Astrocyte of the spinal cord (primary cell): ENCODE data around the gene SLC38A8.

Source experiments
- DNase-seq: peaks from one replicate; pipeline ENCODE4 v3.0.0; 2011; ENCODE audit warnings: low read depth, low spot score
- H3K4me3 ChIP-seq: 2 replicates; pipeline ENCODE4 v1.5.1; 2011; ENCODE audit warnings: low read depth, mild to moderate bottlenecking, low read length, moderate library complexity
- in situ Hi-C: cut with HindIII; loops from 2 replicates; pipeline ENCODE4 v1.10.0; 2017; ENCODE audit warnings: low sequenced_read_pairs
- TF ChIP-seq, protein P1 (sequence below): IDR thresholded peaks from 2 replicates; pipeline ENCODE4 v1.5.1; 2012; ENCODE audit warnings: low read depth, mild to moderate bottlenecking, low read length, inconsistent platforms

Gene SLC38A8

DNA sequence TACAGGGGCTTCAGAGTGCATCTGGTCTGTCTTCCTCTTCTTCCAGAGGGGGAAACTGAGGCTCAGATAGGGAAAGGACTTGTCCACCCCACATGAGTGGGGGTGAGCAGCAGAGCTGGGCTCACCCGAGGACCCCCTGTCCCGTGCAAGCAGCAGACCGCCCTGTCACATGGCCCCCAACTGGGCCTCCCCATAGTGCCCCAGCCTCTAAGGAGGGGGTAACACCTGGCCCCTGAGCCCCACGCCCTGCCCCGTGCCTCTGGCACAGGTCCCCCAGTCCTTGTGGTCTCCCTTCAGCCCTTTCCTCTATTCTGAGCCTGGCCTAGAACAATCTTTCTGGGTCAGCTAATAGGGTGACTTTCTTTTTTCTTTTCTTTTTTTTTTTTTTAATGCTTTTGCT, 81.0 kb downstream of the SLC38A8 start:
- in situ Hi-C loops = no loop called here
- no peak overlapping the region for H3K4me3 ChIP-seq
- TF ChIP-seq, protein P1, sequence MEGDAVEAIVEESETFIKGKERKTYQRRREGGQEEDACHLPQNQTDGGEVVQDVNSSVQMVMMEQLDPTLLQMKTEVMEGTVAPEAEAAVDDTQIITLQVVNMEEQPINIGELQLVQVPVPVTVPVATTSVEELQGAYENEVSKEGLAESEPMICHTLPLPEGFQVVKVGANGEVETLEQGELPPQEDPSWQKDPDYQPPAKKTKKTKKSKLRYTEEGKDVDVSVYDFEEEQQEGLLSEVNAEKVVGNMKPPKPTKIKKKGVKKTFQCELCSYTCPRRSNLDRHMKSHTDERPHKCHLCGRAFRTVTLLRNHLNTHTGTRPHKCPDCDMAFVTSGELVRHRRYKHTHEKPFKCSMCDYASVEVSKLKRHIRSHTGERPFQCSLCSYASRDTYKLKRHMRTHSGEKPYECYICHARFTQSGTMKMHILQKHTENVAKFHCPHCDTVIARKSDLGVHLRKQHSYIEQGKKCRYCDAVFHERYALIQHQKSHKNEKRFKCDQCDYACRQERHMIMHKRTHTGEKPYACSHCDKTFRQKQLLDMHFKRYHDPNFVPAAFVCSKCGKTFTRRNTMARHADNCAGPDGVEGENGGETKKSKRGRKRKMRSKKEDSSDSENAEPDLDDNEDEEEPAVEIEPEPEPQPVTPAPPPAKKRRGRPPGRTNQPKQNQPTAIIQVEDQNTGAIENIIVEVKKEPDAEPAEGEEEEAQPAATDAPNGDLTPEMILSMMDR = no peak
- DNase-seq = no peak

GRCh38 chr16:83960521-83961249, 81.9 kb downstream of the SLC38A8 start:
- no peak for DNase-seq
- TF ChIP-seq, protein P1 = no peak
- in situ Hi-C loops = no loop called here
- no peak overlapping the region for H3K4me3 ChIP-seq
